ENCODE measurements around the gene PIGL.

DNA sequence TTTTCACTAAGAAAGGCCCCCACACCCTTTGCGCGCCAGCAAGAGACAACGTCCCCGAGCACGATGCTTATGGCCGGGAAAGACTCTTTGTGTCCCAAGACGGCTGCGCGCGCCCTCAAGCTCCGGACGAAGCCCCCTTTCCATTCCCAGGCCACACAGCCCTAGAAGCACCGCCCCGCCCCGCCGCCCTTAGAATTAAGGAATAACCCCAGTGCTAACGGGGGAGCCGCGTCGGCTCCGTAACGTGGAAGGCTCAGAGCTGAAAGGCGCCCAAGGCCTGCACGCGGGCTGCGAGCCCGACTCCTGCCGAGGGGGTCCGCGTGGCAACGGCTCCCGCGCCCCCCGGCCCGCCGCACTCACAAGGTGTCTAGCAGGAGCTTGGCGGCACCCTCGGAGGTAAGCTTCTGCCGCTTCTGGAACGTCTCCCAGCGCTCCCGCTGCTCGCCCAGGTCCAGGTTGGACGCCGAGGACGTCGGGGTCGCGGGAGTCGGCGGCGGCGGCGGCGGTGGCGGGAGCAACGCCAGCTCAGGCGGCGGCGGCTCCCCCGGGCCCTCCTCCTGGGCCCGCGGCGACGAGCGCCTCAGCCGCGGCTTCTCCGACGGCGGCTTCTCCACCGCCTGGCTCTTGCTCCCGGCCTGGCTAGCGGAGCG is 135.8 kb downstream of the PIGL start:
- TF ChIP-seq CTCF (conservative IDR thresholded peaks at IDR 0.05; ENCODE audit: low read depth, low read length) (no peak), POLR2A (IDR thresholded peaks at IDR 0.05; ENCODE audit: low read depth, low read length) (no peak), MXI1 (IDR thresholded peaks at IDR 0.05; ENCODE audit: borderline replicate concordance, low read depth, low read length) (no peak), USF2 (IDR thresholded peaks at IDR 0.05; ENCODE audit: low read depth, low read length) (no peak), MAZ (IDR thresholded peaks at IDR 0.05; ENCODE audit: borderline replicate concordance, low read depth, low read length) (no peak), SMC3 (IDR thresholded peaks at IDR 0.05; ENCODE audit: low read depth, low read length) (no peak), RCOR1 (IDR thresholded peaks at IDR 0.05; ENCODE audit: insufficient replicate concordance, low read length) (no peak), CHD1 (IDR thresholded peaks at IDR 0.05; ENCODE audit: low read depth, low read length) (no peak), FOS (IDR thresholded peaks at IDR 0.05; ENCODE audit: low read depth, low read length) (no peak), RAD21 (IDR thresholded peaks at IDR 0.05; ENCODE audit: low read length) (no peak), CEBPB (IDR thresholded peaks at IDR 0.05; ENCODE audit: low read depth, low read length) (no peak)
